Measurements from ENCODE around the gene SHANK1. TPM values are rescaled to one million over a fixed set of nuclear protein-coding genes. Genes with fewer than 3 reads are reported as not detected.

SHANK1 gene
- total RNA-seq, 4 donors from 2014 or later, result 4.0 to 6.5 TPM; not detected in 2

- no peaks in the 10 kb centered on the region for H3K9me3 ChIP-seq
- TF ChIP-seq POLR2A (IDR thresholded peaks at IDR 0.05) (no peak), CTCF (IDR thresholded peaks at IDR 0.05) (no peak)
- H3K27ac ChIP-seq, result no peak overlapping the region
- no peaks in the 10 kb centered on the region for H3K36me3 ChIP-seq
- no peak overlapping the region for H3K4me3 ChIP-seq
- intact Hi-C loops (cut with DNase I; ENCODE audit: low total_unique reads), result no loop called here
- H3K4me1 ChIP-seq, result no peaks in the 10 kb centered on the region
- no peak for DNase-seq
- peaks cover 0 to 3% of the 10 kb centered on the region in 2 donors for H3K27me3 ChIP-seq
Observed at GRCh38 chr19:50647879-50648615, 71.6 kb downstream of the SHANK1 start.

GRCh38 chr19:50646074-50646807 is 73.4 kb downstream of the SHANK1 start:
- intact Hi-C loops (cut with DNase I; ENCODE audit: low total_unique reads), result no loop called here
- Histone ChIP-seq H3K4me3 (no peak overlapping the region), H3K27ac (no peak overlapping the region), H3K9me3 (no peaks in the 10 kb centered on the region), H3K27me3 (peaks cover 0 to 3% of the 10 kb centered on the region in 2 donors), H3K36me3 (no peaks in the 10 kb centered on the region), H3K4me1 (no peaks in the 10 kb centered on the region)
- DNase-seq, result no peak
- TF ChIP-seq CTCF (IDR thresholded peaks at IDR 0.05), result no peak
- no peak for TF ChIP-seq POLR2A (IDR thresholded peaks at IDR 0.05)

GRCh38 chr19:50645107-50645506 is 74.5 kb downstream of the SHANK1 start:
- intact Hi-C loops (cut with DNase I; ENCODE audit: low total_unique reads), result no loop called here
- Histone ChIP-seq H3K27ac (no peak overlapping the region), H3K4me1 (no peaks in the 10 kb centered on the region), H3K9me3 (no peaks in the 10 kb centered on the region), H3K36me3 (no peaks in the 10 kb centered on the region), H3K27me3 (peaks cover 0 to 3% of the 10 kb centered on the region in 2 donors), H3K4me3 (no peak overlapping the region)
- TF ChIP-seq CTCF (IDR thresholded peaks at IDR 0.05), result no peak
- TF ChIP-seq POLR2A (IDR thresholded peaks at IDR 0.05), result no peak
- no peak for DNase-seq

GRCh38 chr19:50644315-50644915 is 75.2 kb downstream of the SHANK1 start:
- Histone ChIP-seq H3K27ac (no peak overlapping the region), H3K36me3 (no peaks in the 10 kb centered on the region), H3K9me3 (no peaks in the 10 kb centered on the region), H3K4me1 (no peaks in the 10 kb centered on the region), H3K4me3 (no peak overlapping the region), H3K27me3 (peaks cover 0 to 3% of the 10 kb centered on the region in 2 donors)
- TF ChIP-seq POLR2A (IDR thresholded peaks at IDR 0.05) (no peak), CTCF (IDR thresholded peaks at IDR 0.05) (no peak)
- no peak for DNase-seq
- intact Hi-C loops (cut with DNase I; ENCODE audit: low total_unique reads), result no loop called here

- Histone ChIP-seq H3K27ac (no peak overlapping the region), H3K36me3 (no peaks in the 10 kb centered on the region)
- TF ChIP-seq CTCF (IDR thresholded peaks at IDR 0.05) (no peak), POLR2A (IDR thresholded peaks at IDR 0.05) (no peak)
Observed at GRCh38 chr19:50640368-50640767, 79.2 kb downstream of the SHANK1 start.

More at GRCh38 chr19:50640368-50640767, 79.2 kb downstream of the SHANK1 start:
- DNase-seq, result no peak
- Histone ChIP-seq H3K9me3 (no peaks in the 10 kb centered on the region), H3K27me3 (no peaks in the 10 kb centered on the region), H3K4me1 (no peaks in the 10 kb centered on the region), H3K4me3 (no peak overlapping the region)
- intact Hi-C loops (cut with DNase I; ENCODE audit: low total_unique reads), result no loop called here
